WI38 (cell line): Measurements from ENCODE around the gene IL20RB.

ENCODE experiments used
- H3K4me3 ChIP-seq: 2 replicates; pipeline ENCODE4 v1.5.1; 2011; ENCODE audit warnings: low read depth, mild to moderate bottlenecking, control low read depth, low read length
- TF ChIP-seq, protein P1 (sequence below): IDR thresholded peaks from 2 replicates; pipeline ENCODE4 v1.5.1; 2012; ENCODE audit warnings: low read depth, mild to moderate bottlenecking, control low read depth, low read length

IL20RB gene

DNA sequence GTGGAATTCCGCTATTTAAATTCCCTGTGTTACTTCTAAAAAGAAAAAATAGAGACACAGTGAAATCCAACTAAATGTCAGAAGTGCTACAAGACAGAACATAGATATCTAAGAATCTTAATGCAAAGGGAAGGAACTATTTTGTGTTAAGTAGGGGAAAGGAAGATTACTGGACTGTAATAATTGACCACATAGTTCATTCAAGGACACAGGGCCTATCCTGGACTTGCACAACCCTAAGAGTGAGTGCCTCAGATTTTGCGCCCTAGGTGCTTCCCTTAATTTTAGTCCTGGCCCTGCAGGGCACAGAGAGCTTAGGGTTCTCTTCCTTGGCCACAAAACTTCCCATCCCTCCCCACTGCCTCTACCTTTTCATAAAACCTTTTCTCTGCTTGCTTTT lies 3.5 kb upstream of the IL20RB start:
- H3K4me3 ChIP-seq, result no peak overlapping the region
- TF ChIP-seq, protein P1, sequence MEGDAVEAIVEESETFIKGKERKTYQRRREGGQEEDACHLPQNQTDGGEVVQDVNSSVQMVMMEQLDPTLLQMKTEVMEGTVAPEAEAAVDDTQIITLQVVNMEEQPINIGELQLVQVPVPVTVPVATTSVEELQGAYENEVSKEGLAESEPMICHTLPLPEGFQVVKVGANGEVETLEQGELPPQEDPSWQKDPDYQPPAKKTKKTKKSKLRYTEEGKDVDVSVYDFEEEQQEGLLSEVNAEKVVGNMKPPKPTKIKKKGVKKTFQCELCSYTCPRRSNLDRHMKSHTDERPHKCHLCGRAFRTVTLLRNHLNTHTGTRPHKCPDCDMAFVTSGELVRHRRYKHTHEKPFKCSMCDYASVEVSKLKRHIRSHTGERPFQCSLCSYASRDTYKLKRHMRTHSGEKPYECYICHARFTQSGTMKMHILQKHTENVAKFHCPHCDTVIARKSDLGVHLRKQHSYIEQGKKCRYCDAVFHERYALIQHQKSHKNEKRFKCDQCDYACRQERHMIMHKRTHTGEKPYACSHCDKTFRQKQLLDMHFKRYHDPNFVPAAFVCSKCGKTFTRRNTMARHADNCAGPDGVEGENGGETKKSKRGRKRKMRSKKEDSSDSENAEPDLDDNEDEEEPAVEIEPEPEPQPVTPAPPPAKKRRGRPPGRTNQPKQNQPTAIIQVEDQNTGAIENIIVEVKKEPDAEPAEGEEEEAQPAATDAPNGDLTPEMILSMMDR, result no peak

DNA sequence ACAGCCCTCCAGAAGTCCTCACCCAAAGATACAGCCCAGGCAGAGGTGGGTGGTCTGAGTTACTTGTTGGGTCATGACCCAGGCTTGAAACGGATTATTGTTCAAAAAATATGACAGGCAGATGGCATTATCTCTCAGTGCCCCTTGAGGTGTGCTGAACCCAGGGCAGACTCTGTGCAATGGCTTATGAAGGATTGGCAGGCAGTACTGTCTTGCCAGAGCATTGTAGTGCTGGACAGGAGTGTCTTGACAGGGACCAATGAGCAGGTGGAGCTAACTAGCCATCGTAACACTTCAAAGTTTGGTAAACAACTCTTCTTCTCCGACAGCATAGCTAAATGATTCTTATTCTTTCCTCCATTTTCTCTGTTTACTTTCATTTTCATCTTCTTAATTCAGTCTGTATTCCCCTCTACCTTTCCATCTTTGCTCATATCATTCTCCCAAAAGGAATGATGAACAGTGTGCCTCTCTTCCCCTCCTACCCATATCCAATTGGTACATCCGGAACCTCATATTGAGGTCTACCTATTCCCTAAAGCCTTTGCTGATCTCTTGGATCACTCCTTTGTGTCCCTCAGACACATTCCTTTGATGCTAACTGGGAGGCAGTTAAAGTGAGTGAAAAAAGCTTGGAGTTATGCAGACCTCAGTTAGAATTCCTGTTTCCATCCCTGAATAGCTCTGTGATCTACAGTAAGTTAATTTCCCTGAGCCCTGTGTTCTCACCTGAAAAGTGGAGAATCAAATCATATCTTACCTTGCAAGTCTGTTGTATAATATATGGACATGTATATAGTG lies 2.6 kb upstream of the IL20RB start:
- no peak overlapping the region for H3K4me3 ChIP-seq
- TF ChIP-seq, protein P1, result no peak

DNA sequence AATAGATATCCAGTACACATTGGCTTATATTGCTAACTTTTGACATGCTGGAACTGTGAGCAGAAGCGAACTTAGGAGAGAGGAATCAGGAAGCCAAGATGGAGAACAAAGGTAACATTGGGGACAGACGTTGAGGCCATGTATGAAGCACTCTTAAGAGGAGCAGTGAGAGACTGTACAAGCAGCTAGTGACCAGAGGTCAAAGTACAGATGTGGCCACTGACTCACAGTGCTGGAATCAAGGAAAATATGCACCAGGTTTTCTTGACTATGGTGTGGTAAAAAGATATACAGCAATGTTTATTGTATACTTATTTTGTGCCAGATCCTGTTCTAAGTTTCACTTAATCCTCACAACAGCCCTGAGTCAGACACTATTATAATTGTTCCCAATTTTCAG lies 2.0 kb upstream of the IL20RB start:
- no peak overlapping the region for H3K4me3 ChIP-seq
- TF ChIP-seq, protein P1, result no peak

GRCh38 chr3:136956971-136957370 lies 812 bp upstream of the IL20RB start:
- no peak overlapping the region for H3K4me3 ChIP-seq
- TF ChIP-seq, protein P1, result no peak

DNA sequence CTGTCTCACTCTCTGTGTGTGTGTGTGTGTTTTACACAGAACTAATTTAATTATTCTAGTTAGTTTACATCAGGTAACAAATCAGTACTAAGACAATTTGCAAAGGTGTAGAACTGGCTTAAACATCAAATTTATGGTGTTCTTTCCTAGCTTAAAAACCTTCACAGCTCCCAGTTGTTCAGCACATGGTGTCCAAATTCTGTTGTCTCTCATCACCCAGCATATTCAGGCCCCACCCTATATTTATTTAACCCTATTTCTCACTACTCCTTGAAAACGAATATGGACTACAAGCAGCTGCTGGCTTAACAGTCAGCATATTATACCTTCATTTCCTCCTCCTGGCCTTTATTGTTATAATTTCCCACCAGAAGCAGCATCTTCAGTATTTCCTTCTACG lies 1.2 kb downstream of the IL20RB start:
- TF ChIP-seq, protein P1, result no peak

DNA sequence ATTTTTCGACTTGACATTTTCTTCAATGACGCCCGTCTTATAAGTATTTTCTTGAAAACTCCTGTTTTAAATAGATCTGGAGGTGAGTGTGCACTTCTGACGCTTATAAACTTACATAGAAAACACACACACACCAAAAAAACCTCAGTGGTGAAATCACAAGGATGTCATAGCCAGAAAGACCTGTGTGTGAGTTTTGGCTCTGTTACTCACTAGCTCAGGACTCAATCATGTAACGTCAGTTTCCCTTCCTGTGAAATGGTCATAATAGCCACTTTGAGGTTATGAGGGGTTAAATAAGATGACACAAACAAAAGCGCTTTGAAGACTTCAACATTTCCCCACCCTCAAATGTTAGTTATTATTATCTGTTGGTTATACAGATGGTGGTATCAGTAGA lies 1.8 kb downstream of the IL20RB start:
- no peak overlapping the region for H3K4me3 ChIP-seq
- TF ChIP-seq, protein P1, result no peak

More for the DNA sequence above, 1.2 kb downstream of the IL20RB start:
- H3K4me3 ChIP-seq, result no peak overlapping the region
